Measurements from ENCODE around the gene PLCB4. TPM values are rescaled to one million over a fixed set of nuclear protein-coding genes. Genes with fewer than 3 reads are reported as not detected.
A peak's percentile ranks its signal among the peaks of the same experiment; 100 is the strongest.

PLCB4 gene
- polyA plus RNA-seq, 3 donors: not detected

- H3K36me3 Mint-ChIP-seq: peaks cover 0 to 3% of the 10 kb centered on the region in 2 donors
- peak overlapping the region in 5 of 7 donors; percentile 55 to 84 (median 67) for H3K27ac Mint-ChIP-seq
- H3K9me3 Mint-ChIP-seq: peaks cover 2 to 9% (median 5%) of the 10 kb centered on the region in 7 donors
- H3K27me3 Mint-ChIP-seq (ENCODE audit: low read depth in 3 of 3): peaks cover 0 to 2% (median 1%) of the 10 kb centered on the region in 3 donors
- Histone ChIP-seq H3K9ac (ENCODE audit: insufficient read depth, low read length, poor library complexity, severe bottlenecking) (no peak overlapping the region), H3K36me3 (replicated peaks in 1 of 2; ENCODE audit: control insufficient read depth in 1 of 2, insufficient read depth in 2 of 2, low read length in 2 of 2) (no peaks in the 10 kb centered on the region), H3K4me2 (replicated peaks; ENCODE audit: extremely low read depth, low read length, poor library complexity, severe bottlenecking) (no peak overlapping the region), H2AFZ (ENCODE audit: insufficient read depth, low read depth, low read length, poor library complexity, severe bottlenecking) (no peak overlapping the region), H3K27me3 (ENCODE audit: control insufficient read depth in 2 of 2, insufficient read depth in 2 of 2, low read length in 2 of 2) (no peaks in the 10 kb centered on the region), H3K79me2 (ENCODE audit: insufficient read depth, low read length) (no peaks in the 10 kb centered on the region), H3K27ac (ENCODE audit: low read depth in 1 of 2, low read length in 2 of 2) (peak overlapping the region in 1 of 2 donors; percentile 50), H3K9me3 (replicated peaks in 1 of 2; ENCODE audit: control insufficient read depth in 1 of 2, insufficient read depth in 1 of 2, low read length in 2 of 2) (no peaks in the 10 kb centered on the region), H3K4me1 (ENCODE audit: control insufficient read depth in 1 of 2, insufficient read depth in 2 of 2, low read length in 2 of 2) (peaks cover 58 to 68% of the 10 kb centered on the region in 2 donors), H4K20me1 (ENCODE audit: insufficient read depth, low read length) (no peaks in the 10 kb centered on the region), H3K4me3 (replicated peaks in 1 of 3; ENCODE audit: low read depth in 2 of 3, low read length in 3 of 3) (no peak overlapping the region)
- 15% methylated on average over 2 of the region's 4 CpGs for WGBS (ENCODE audit: insufficient coverage)
- TF ChIP-seq, protein P1, sequence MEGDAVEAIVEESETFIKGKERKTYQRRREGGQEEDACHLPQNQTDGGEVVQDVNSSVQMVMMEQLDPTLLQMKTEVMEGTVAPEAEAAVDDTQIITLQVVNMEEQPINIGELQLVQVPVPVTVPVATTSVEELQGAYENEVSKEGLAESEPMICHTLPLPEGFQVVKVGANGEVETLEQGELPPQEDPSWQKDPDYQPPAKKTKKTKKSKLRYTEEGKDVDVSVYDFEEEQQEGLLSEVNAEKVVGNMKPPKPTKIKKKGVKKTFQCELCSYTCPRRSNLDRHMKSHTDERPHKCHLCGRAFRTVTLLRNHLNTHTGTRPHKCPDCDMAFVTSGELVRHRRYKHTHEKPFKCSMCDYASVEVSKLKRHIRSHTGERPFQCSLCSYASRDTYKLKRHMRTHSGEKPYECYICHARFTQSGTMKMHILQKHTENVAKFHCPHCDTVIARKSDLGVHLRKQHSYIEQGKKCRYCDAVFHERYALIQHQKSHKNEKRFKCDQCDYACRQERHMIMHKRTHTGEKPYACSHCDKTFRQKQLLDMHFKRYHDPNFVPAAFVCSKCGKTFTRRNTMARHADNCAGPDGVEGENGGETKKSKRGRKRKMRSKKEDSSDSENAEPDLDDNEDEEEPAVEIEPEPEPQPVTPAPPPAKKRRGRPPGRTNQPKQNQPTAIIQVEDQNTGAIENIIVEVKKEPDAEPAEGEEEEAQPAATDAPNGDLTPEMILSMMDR (IDR thresholded peaks at IDR 0.05): no peak
- intact Hi-C loops (cut with micrococcal nuclease): no loop called here
- DNase-seq: peak; percentile 75 to 85 (median 81)
- peaks cover 25% of the 10 kb centered on the region for H3K4me1 Mint-ChIP-seq
- no peak overlapping the region for H3K4me3 Mint-ChIP-seq
Measured at GRCh38 chr20:9498322-9498721, 429.4 kb downstream of the PLCB4 start.

DNA sequence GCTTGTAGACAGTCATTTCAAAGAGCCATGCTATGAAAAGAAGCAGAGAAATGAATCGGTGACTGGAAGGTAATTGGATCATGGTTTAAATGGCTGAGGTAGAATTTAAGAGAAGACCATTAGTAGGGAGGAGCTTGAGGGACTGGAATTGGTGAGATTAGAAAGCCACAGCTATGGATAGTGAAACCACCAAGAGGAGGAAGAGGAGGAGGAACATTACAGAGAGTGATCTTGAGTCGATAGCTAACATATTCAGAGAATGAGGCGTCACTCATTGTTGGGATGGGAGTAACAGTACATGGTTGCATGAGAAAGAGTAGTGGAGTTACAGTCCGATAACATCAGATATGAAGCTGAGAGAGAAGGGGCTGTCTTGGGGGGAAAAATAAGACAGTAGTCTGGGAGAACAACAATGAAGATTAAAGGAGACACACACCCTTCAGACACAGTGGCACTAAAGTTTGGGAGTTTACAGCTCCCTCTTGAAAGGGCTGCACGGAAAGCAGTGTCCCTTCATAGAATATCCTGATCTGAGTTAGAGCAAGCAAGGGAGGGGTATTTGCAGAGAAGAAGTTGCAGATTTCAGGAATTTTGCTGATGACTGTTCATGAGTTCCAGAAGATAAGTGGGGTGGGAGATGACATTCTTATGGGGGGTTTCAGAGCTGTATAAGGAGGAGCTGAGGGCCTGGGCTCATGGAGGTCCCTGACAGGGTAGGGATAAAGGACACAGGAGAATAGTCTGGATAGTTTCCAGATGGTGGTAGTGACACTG, 430.4 kb downstream of the PLCB4 start:
- TF ChIP-seq, protein P1 (IDR thresholded peaks at IDR 0.05): no peak
- Mint-ChIP-seq H3K9me3 (peaks cover 2 to 9% (median 5%) of the 10 kb centered on the region in 7 donors), H3K4me1 (peaks cover 35% of the 10 kb centered on the region), H3K27ac (no peak overlapping the region), H3K27me3 (ENCODE audit: low read depth in 3 of 3) (peaks cover 0 to 2% (median 1%) of the 10 kb centered on the region in 3 donors), H3K36me3 (peaks cover 0 to 3% of the 10 kb centered on the region in 2 donors), H3K4me3 (no peak overlapping the region)
- peak in 1 of 3 donors; percentile 18 for DNase-seq
- Histone ChIP-seq H3K4me2 (replicated peaks; ENCODE audit: extremely low read depth, low read length, poor library complexity, severe bottlenecking) (no peak overlapping the region), H2AFZ (ENCODE audit: insufficient read depth, low read depth, low read length, poor library complexity, severe bottlenecking) (no peak overlapping the region), H3K27ac (ENCODE audit: low read depth in 1 of 2, low read length in 2 of 2) (no peak overlapping the region), H3K79me2 (ENCODE audit: insufficient read depth, low read length) (no peaks in the 10 kb centered on the region), H3K9ac (ENCODE audit: insufficient read depth, low read length, poor library complexity, severe bottlenecking) (no peak overlapping the region), H3K36me3 (replicated peaks in 1 of 2; ENCODE audit: control insufficient read depth in 1 of 2, insufficient read depth in 2 of 2, low read length in 2 of 2) (no peaks in the 10 kb centered on the region), H3K27me3 (ENCODE audit: control insufficient read depth in 2 of 2, insufficient read depth in 2 of 2, low read length in 2 of 2) (no peaks in the 10 kb centered on the region), H3K9me3 (replicated peaks in 1 of 2; ENCODE audit: control insufficient read depth in 1 of 2, insufficient read depth in 1 of 2, low read length in 2 of 2) (no peaks in the 10 kb centered on the region), H3K4me1 (ENCODE audit: control insufficient read depth in 1 of 2, insufficient read depth in 2 of 2, low read length in 2 of 2) (peaks cover 68 to 78% of the 10 kb centered on the region in 2 donors), H4K20me1 (ENCODE audit: insufficient read depth, low read length) (no peaks in the 10 kb centered on the region), H3K4me3 (replicated peaks in 1 of 3; ENCODE audit: low read depth in 2 of 3, low read length in 3 of 3) (no peak overlapping the region)
- WGBS (ENCODE audit: insufficient coverage): 31% methylated on average over 2 of the region's 5 CpGs
- intact Hi-C loops (cut with micrococcal nuclease): no loop called here

Measured in CD14-positive monocyte (primary cell).